Measurements from ENCODE around the gene ULK4.

GRCh38 chr3:41212088-41212487 is 749.8 kb downstream of the ULK4 start:
- TF ChIP-seq CTCF (conservative IDR thresholded peaks at IDR 0.05; ENCODE audit: low read depth, low read length) (no peak), MXI1 (IDR thresholded peaks at IDR 0.05; ENCODE audit: borderline replicate concordance, low read depth, low read length) (no peak), RAD21 (IDR thresholded peaks at IDR 0.05; ENCODE audit: low read length) (no peak), SMC3 (IDR thresholded peaks at IDR 0.05; ENCODE audit: low read depth, low read length) (no peak), USF2 (IDR thresholded peaks at IDR 0.05; ENCODE audit: low read depth, low read length) (no peak), POLR2A (IDR thresholded peaks at IDR 0.05; ENCODE audit: low read depth, low read length) (no peak), CHD1 (IDR thresholded peaks at IDR 0.05; ENCODE audit: low read depth, low read length) (no peak), FOS (IDR thresholded peaks at IDR 0.05; ENCODE audit: low read depth, low read length) (no peak), MAFK (IDR thresholded peaks at IDR 0.05; ENCODE audit: low read depth, low read length) (no peak), BHLHE40 (IDR thresholded peaks at IDR 0.05; ENCODE audit: low read depth, low read length) (no peak), ELK1 (IDR thresholded peaks at IDR 0.05; ENCODE audit: borderline replicate concordance, low read depth, low read length) (no peak), RFX5 (IDR thresholded peaks at IDR 0.05; ENCODE audit: low read depth, low read length) (no peak), RCOR1 (IDR thresholded peaks at IDR 0.05; ENCODE audit: insufficient replicate concordance, low read length) (no peak)
